Stimulated activated CD8-positive, alpha-beta memory T cell treated with anti-CD3 and anti-CD28 coated beads, Interleukin-7, amount 100 ng/mL, for 1 hour (primary cell): ENCODE results near the gene OBSCN.

Experiments
- DNase-seq, 2 donors: peaks; one replicate each; pipeline ENCODE4 v3.0.0-alpha.2; 2020; ENCODE audit warnings: low read depth in 2 of 2

Gene OBSCN

GRCh38 chr1:228207851-228208821 is at the start of gene OBSCN:
Gene OBSCN (plus strand): TSS chr1:228208044. CDS start chr1:228211784, 3,740 bp downstream.
- DNase-seq: no peak

GRCh38 chr1:228158151-228159007 is 49.5 kb upstream of the OBSCN start:
- DNase-seq: no peak

- no peak for DNase-seq
These were observed 48.7 kb upstream of the OBSCN start for GRCh38 chr1:228159008-228159665.

GRCh38 chr1:228160201-228160761 is 47.6 kb upstream of the OBSCN start:
- DNase-seq: no peak

GRCh38 chr1:228161362-228161761 is 46.5 kb upstream of the OBSCN start:
- no peak for DNase-seq

- no peak for DNase-seq
These were observed 46.0 kb upstream of the OBSCN start for GRCh38 chr1:228161866-228162265.

GRCh38 chr1:228162286-228163006 is 45.4 kb upstream of the OBSCN start:
- DNase-seq: no peak

- no peak for DNase-seq
These were observed 44.7 kb upstream of the OBSCN start for GRCh38 chr1:228163007-228163753.

GRCh38 chr1:228163776-228164519 is 43.9 kb upstream of the OBSCN start:
- no peak for DNase-seq

GRCh38 chr1:228164561-228165371 is 43.1 kb upstream of the OBSCN start:
- no peak for DNase-seq

GRCh38 chr1:228165372-228166169 is 42.3 kb upstream of the OBSCN start, which contains the start of gene IBA57:
Gene IBA57 (plus strand): TSS chr1:228165804. CDS start chr1:228165817, 13 bp downstream.
- DNase-seq: peak; percentile 99

- DNase-seq: peak; percentile 19
These were observed 41.5 kb upstream of the OBSCN start for GRCh38 chr1:228166170-228166936.

GRCh38 chr1:228168563-228169270 is 39.1 kb upstream of the OBSCN start:
- DNase-seq: no peak

GRCh38 chr1:228169345-228169744 is 38.5 kb upstream of the OBSCN start:
- no peak for DNase-seq

- no peak for DNase-seq
These were observed 37.2 kb upstream of the OBSCN start for GRCh38 chr1:228170666-228171065.

- no peak for DNase-seq
These were observed 36.5 kb upstream of the OBSCN start for GRCh38 chr1:228171221-228171891.
